KMS-11 (cell line): ENCODE results near the gene BRCC3.
A peak's percentile ranks its signal among the peaks of the same experiment; 100 is the strongest.
"Not testable (repeated sequence)": the region's sequence is repeated elsewhere in the genome, so short reads cannot be mapped to it uniquely, and the experiment has no call there.

Source experiments
- H2AFZ ChIP-seq: fragments of 200-600 bp; sonication (generic); 2 replicates; pipeline ENCODE4 v1.6.1; 2016; ENCODE audit warnings: antibody characterized with exemption, mixed run types, low read depth
- H3K27ac ChIP-seq: fragments of 200-600 bp; sonication (generic); 2 replicates; pipeline ENCODE4 v1.6.1; 2016; ENCODE audit warnings: mild to moderate bottlenecking, mixed run types
- H3K27me3 ChIP-seq: fragments of 200-600 bp; sonication (generic); 2 replicates; pipeline ENCODE4 v1.6.1; 2017; ENCODE audit warnings: mild to moderate bottlenecking, low read depth, mixed run types, moderate library complexity; ENCODE audit not compliant: insufficient read depth
- H3K36me3 ChIP-seq: fragments of 200-600 bp; sonication (generic); 2 replicates; pipeline ENCODE4 v1.6.1; 2017; ENCODE audit warnings: mild to moderate bottlenecking, mixed run types; ENCODE audit not compliant: insufficient read depth
- H3K4me1 ChIP-seq: fragments of 200-600 bp; sonication (generic); 2 replicates; pipeline ENCODE4 v1.6.1; 2016; ENCODE audit warnings: mild to moderate bottlenecking, low read depth, mixed run types; ENCODE audit not compliant: poor library complexity, severe bottlenecking
- H3K4me2 ChIP-seq: fragments of 200-600 bp; sonication (generic); 2 replicates; pipeline ENCODE4 v1.7.0; 2016; ENCODE audit warnings: mild to moderate bottlenecking, mixed run types
- H3K4me3 ChIP-seq: fragments of 200-600 bp; sonication (generic); IDR thresholded peaks from 2 replicates; pipeline ENCODE4 v1.6.1; 2017; ENCODE audit warnings: low read depth, low read length, mixed read lengths; ENCODE audit not compliant: insufficient read depth
- H3K79me2 ChIP-seq: fragments of 200-600 bp; sonication (generic); 2 replicates; pipeline ENCODE4 v1.6.1; 2016; ENCODE audit warnings: low read depth, mixed run types; ENCODE audit not compliant: insufficient read depth
- H3K9ac ChIP-seq: fragments of 200-600 bp; sonication (generic); 2 replicates; pipeline ENCODE4 v1.6.1; 2016; ENCODE audit warnings: mild to moderate bottlenecking, mixed run types
- H4K20me1 ChIP-seq: fragments of 200-600 bp; sonication (generic); 2 replicates; pipeline ENCODE4 v1.6.1; 2016; ENCODE audit warnings: mild to moderate bottlenecking, mixed run types; ENCODE audit not compliant: insufficient read depth
- TF ChIP-seq, protein P1 (sequence below): fragments of 200-600 bp; sonication (generic); conservative IDR thresholded peaks from 2 replicates; pipeline ENCODE4 v1.6.1; 2017; ENCODE audit warnings: low read depth, mild to moderate bottlenecking, antibody characterized with exemption, low read length, moderate library complexity, mixed read lengths

Gene BRCC3

DNA sequence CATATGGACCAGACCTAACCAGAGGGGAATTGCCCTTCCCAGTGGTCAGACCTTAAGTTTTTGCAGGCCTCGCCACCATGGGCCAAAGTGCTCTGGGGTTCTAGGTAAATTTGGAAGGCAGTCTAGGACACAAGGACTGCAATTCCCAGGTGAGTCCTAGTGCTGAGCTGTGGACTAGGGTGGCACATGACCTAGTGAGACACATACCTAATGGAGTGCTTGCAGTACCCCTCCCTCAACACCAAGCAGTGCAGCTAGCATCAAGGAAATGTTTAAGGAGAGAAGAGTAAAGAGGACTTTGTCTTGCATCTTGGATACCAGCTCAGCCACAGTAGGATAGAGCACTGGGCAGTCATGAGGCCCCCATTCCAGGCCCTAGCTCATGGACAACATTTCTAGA lies 60.8 kb downstream of the BRCC3 start:
- Histone ChIP-seq H4K20me1 (no peaks in the 10 kb centered on the region), H3K79me2 (no peaks in the 10 kb centered on the region), H3K4me3 (no peak overlapping the region), H3K27ac (no peak overlapping the region), H3K4me1 (no peaks in the 10 kb centered on the region), H3K36me3 (no peaks in the 10 kb centered on the region), H3K27me3 (no peaks in the 10 kb centered on the region), H3K9ac (no peak overlapping the region), H2AFZ (no peak overlapping the region), H3K4me2 (no peak overlapping the region)
- TF ChIP-seq, protein P1, sequence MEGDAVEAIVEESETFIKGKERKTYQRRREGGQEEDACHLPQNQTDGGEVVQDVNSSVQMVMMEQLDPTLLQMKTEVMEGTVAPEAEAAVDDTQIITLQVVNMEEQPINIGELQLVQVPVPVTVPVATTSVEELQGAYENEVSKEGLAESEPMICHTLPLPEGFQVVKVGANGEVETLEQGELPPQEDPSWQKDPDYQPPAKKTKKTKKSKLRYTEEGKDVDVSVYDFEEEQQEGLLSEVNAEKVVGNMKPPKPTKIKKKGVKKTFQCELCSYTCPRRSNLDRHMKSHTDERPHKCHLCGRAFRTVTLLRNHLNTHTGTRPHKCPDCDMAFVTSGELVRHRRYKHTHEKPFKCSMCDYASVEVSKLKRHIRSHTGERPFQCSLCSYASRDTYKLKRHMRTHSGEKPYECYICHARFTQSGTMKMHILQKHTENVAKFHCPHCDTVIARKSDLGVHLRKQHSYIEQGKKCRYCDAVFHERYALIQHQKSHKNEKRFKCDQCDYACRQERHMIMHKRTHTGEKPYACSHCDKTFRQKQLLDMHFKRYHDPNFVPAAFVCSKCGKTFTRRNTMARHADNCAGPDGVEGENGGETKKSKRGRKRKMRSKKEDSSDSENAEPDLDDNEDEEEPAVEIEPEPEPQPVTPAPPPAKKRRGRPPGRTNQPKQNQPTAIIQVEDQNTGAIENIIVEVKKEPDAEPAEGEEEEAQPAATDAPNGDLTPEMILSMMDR = no peak

DNA sequence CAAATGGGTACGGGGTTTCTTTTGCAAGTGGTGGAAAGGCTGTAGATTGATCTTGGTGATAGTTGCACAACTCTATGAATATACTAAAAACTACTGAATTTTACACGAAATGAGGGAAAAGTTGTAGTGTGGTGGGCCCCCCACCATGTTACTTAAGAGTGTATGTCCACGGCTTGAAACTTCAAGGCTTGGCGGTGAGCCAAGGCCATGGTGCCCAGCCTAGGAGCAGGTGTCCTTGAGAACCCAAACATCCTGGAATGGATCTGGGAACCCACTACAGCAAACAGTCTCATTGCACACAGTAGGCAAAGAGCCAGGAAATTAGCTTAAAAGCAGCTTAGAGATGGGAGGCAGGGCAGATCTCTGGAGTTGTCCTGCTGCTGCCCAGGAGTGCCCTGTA lies 62.9 kb downstream of the BRCC3 start:
- H4K20me1 ChIP-seq = no peaks in the 10 kb centered on the region
- H3K4me1 ChIP-seq = no peaks in the 10 kb centered on the region
- no peak overlapping the region for H3K9ac ChIP-seq
- no peak overlapping the region for H3K4me3 ChIP-seq
- H3K27ac ChIP-seq = no peak overlapping the region
- TF ChIP-seq, protein P1 = no peak
- H2AFZ ChIP-seq = no peak overlapping the region
- H3K27me3 ChIP-seq = no peaks in the 10 kb centered on the region
- no peak overlapping the region for H3K4me2 ChIP-seq
- H3K79me2 ChIP-seq = no peaks in the 10 kb centered on the region
- no peaks in the 10 kb centered on the region for H3K36me3 ChIP-seq

DNA sequence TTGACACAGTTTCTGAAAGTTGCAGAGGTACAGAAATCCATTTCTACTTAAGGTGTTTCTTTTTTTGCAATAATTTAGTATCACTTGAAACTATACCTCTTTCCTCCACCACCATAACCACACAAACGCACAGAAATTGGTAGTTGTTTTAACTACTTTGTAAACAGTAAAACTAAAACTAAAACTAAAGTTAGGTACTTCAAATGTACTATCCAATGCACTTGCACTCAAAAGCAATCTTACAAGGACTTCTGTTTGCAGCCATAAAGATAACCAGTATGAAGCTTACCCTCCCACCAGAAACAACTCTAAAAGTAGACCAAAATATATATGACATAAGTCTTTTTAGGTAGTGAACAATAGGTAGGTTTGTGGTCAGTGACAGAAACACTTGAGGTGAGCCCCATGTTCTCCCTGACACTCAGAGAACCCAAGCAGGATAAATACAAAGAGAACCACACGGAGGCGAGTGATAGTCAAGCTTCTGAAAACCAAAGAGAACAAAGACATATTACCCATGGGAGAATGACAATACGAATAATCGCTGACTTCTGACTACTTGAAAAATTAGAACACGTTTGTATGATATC lies 72.7 kb downstream of the BRCC3 start:
- no peak overlapping the region for H3K9ac ChIP-seq
- H3K4me2 ChIP-seq = peak overlapping the region; percentile 60
- TF ChIP-seq, protein P1 = no peak
- no peaks in the 10 kb centered on the region for H4K20me1 ChIP-seq
- peaks cover 20% of the 10 kb centered on the region for H3K4me1 ChIP-seq
- H3K4me3 ChIP-seq = no peak overlapping the region
- H3K79me2 ChIP-seq = no peaks in the 10 kb centered on the region
- H3K27me3 ChIP-seq = no peaks in the 10 kb centered on the region
- no peak overlapping the region; the same call in 1 of the 2 replicates for H3K27ac ChIP-seq
- peak overlapping the region; percentile 9; the same call in 1 of the 2 replicates for H2AFZ ChIP-seq
- no peaks in the 10 kb centered on the region for H3K36me3 ChIP-seq

DNA sequence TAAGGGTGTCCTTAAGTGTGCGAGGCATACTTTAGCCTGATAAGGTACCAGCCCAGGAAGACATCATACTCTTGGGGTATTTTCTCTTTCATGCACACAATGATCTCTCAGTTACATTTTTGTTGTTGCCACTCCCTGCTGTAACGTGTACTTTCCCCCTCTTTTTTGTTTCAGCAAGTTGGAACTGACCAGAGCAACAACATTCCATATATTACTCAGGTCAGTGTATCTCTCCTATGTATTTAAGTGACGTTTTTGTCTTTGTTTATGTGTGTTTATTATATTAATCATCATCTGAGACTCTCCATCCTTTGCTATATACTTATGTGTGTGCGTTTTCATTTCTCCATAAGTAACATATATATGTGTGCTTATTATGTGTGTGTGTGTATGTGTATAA lies 73.6 kb downstream of the BRCC3 start:
- H3K36me3 ChIP-seq = no peaks in the 10 kb centered on the region
- no peak overlapping the region for H3K4me3 ChIP-seq
- no peaks in the 10 kb centered on the region for H3K79me2 ChIP-seq
- H3K4me1 ChIP-seq = peaks cover 20% of the 10 kb centered on the region
- no peaks in the 10 kb centered on the region for H3K27me3 ChIP-seq
- no peak overlapping the region for H3K9ac ChIP-seq
- TF ChIP-seq, protein P1 = no peak
- no peak overlapping the region for H2AFZ ChIP-seq
- no peak overlapping the region for H3K27ac ChIP-seq
- H4K20me1 ChIP-seq = no peaks in the 10 kb centered on the region
- peak overlapping the region; percentile 60; the same call in 1 of the 2 replicates for H3K4me2 ChIP-seq

DNA sequence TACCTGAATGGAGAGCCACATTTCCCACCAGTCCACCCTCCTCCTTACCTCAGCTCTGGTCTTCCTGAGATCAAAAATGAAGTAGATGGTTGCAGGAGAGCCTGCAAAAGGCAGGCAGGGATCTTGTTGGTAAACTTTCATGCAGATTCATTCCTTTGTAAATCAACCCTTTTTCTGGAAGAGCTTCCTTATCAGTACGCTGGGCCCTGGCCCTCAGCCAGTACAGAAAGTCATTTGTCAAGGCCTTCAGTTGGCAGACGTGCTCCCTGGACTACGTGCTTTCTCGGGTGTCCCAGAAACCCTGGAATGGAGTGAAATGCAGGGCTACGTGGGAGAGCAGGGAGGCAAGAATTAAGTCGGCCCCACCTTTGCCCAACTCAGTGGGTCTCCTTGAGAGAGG lies 76.3 kb downstream of the BRCC3 start:
- H3K4me2 ChIP-seq, H3K4me3 ChIP-seq, H3K36me3 ChIP-seq, H2AFZ ChIP-seq, H3K27me3 ChIP-seq, H3K9ac ChIP-seq, H3K27ac ChIP-seq, H4K20me1 ChIP-seq, H3K79me2 ChIP-seq: not testable (repeated sequence)
- H3K4me1 ChIP-seq = peaks cover 20% of the 10 kb centered on the region

DNA sequence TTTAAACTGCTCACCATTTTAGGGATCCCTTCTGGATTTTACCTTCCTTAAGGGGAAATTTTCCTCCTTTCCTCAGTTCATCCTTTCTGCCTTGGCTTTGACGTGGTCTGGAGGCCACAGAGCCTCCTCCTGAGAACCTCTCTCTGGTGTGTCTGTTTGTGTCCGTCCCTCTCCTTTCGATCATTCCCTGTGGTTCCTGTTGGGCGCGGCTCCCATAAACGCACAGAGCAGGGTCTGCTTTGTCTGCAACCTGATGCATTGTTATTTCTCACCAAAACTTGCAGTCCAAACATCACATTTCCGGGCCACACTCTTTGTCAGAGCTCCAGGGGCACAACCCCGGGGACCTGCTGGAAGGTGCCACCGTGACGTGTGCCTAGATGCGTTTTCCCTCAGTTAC lies 76.9 kb downstream of the BRCC3 start:
- H3K79me2 ChIP-seq, H3K9ac ChIP-seq, H4K20me1 ChIP-seq, H3K27ac ChIP-seq, H3K27me3 ChIP-seq, H3K4me3 ChIP-seq, H2AFZ ChIP-seq, H3K4me2 ChIP-seq, H3K36me3 ChIP-seq: not testable (repeated sequence)
- H3K4me1 ChIP-seq = peaks cover 19% of the 10 kb centered on the region
